Neural progenitor cell (in vitro differentiated cells): ENCODE data around the gene CNGA2. TPM values are rescaled to one million over a fixed set of nuclear protein-coding genes. Genes with fewer than 3 reads are reported as not detected.
"Not testable (repeated sequence)": the region's sequence is repeated elsewhere in the genome, so short reads cannot be mapped to it uniquely, and the experiment has no call there.

Experiments
- DNase-seq: peaks from one replicate; pipeline ENCODE4 v3.0.0-alpha.2; 2016; ENCODE audit warnings: low spot score
- H2AFZ ChIP-seq: fragments of 200-600 bp; sonication (generic); replicated peaks from 2 replicates; pipeline ENCODE4 v1.6.1; 2016; ENCODE audit warnings: antibody characterized with exemption
- H3F3A ChIP-seq: fragments of 200-600 bp; sonication (generic); 2 replicates; pipeline ENCODE4 v1.6.1; 2016; ENCODE audit warnings: antibody characterized with exemption, low read depth
- H3K27ac ChIP-seq: fragments of 200-600 bp; sonication (generic); 2 replicates; pipeline ENCODE4 v1.5.1; 2016; ENCODE audit warnings: mild to moderate bottlenecking
- H3K27me3 ChIP-seq: fragments of 200-600 bp; sonication (generic); 2 replicates; pipeline ENCODE4 v1.6.1; 2016; ENCODE audit warnings: mild to moderate bottlenecking, moderate library complexity
- H3K36me3 ChIP-seq: fragments of 200-600 bp; sonication (generic); 2 replicates; pipeline ENCODE4 v1.5.1; 2016
- H3K4me1 ChIP-seq: fragments of 200-600 bp; sonication (generic); 2 replicates; pipeline ENCODE4 v1.6.1; 2016; ENCODE audit warnings: mixed run types
- H3K4me2 ChIP-seq: fragments of 200-600 bp; sonication (generic); 2 replicates; pipeline ENCODE4 v1.6.1; 2016
- H3K4me3 ChIP-seq: fragments of 200-600 bp; sonication (generic); 2 replicates; pipeline ENCODE4 v1.5.1; 2016
- H3K79me2 ChIP-seq: fragments of 200-600 bp; sonication (generic); 2 replicates; pipeline ENCODE4 v1.6.1; 2016; ENCODE audit warnings: low read depth
- H3K9ac ChIP-seq: fragments of 200-600 bp; sonication (generic); 2 replicates; pipeline ENCODE4 v1.6.1; 2016
- H3K9me3 ChIP-seq: fragments of 200-600 bp; sonication (generic); 2 replicates; pipeline ENCODE4 v1.5.1; 2016; ENCODE audit warnings: low read depth
- H4K20me1 ChIP-seq: fragments of 200-600 bp; sonication (generic); 2 replicates; pipeline ENCODE4 v1.6.1; 2016; ENCODE audit warnings: low read depth
- H3K27ac Mint-ChIP-seq: 3 replicates; pipeline ENCODE4 v1.8.0; 2021; ENCODE audit warnings: mixed read lengths
- H3K27me3 Mint-ChIP-seq: 2 replicates; pipeline ENCODE4 v1.8.0; 2022; ENCODE audit warnings: low read depth, mild to moderate bottlenecking, inconsistent platforms, moderate library complexity, mixed read lengths; ENCODE audit not compliant: insufficient read depth
- H3K36me3 Mint-ChIP-seq: 3 replicates; pipeline ENCODE4 v1.8.0; 2021; ENCODE audit warnings: mixed read lengths
- H3K4me1 Mint-ChIP-seq: 3 replicates; pipeline ENCODE4 v1.8.0; 2021; ENCODE audit warnings: mixed read lengths
- H3K4me3 Mint-ChIP-seq: 3 replicates; pipeline ENCODE4 v1.8.0; 2021; ENCODE audit warnings: mild to moderate bottlenecking, moderate library complexity, mixed read lengths
- H3K9me3 Mint-ChIP-seq: 3 replicates; pipeline ENCODE4 v1.8.0; 2020; ENCODE audit warnings: mixed read lengths
- EZH2 ChIP-seq: fragments of 200-600 bp; sonication (generic); IDR thresholded peaks from 2 replicates; pipeline ENCODE4 v1.6.1; 2017; ENCODE audit warnings: antibody characterized with exemption, mild to moderate bottlenecking, moderate library complexity
- EZH2phosphoT487 ChIP-seq: fragments of 200-600 bp; sonication (generic); IDR thresholded peaks from 2 replicates; pipeline ENCODE4 v1.6.1; 2017; ENCODE audit warnings: antibody characterized with exemption
- total RNA-seq: library from RNA; depleted of rRNA; stranded (reverse); fragments of >200 nt; gene quantifications from 2 replicates; pipeline ENCODE4 v1.2.3, GENCODE V29; 2015; ENCODE audit warnings: low replicate concordance
- TF ChIP-seq, protein P1 (sequence below): fragments of 200-600 bp; sonication (generic); IDR thresholded peaks from 2 replicates; pipeline ENCODE4 v1.5.1; 2017; ENCODE audit warnings: antibody characterized with exemption, mild to moderate bottlenecking

The CNGA2 gene
- total RNA-seq, 1 donor from 2014 or later: not detected

DNA sequence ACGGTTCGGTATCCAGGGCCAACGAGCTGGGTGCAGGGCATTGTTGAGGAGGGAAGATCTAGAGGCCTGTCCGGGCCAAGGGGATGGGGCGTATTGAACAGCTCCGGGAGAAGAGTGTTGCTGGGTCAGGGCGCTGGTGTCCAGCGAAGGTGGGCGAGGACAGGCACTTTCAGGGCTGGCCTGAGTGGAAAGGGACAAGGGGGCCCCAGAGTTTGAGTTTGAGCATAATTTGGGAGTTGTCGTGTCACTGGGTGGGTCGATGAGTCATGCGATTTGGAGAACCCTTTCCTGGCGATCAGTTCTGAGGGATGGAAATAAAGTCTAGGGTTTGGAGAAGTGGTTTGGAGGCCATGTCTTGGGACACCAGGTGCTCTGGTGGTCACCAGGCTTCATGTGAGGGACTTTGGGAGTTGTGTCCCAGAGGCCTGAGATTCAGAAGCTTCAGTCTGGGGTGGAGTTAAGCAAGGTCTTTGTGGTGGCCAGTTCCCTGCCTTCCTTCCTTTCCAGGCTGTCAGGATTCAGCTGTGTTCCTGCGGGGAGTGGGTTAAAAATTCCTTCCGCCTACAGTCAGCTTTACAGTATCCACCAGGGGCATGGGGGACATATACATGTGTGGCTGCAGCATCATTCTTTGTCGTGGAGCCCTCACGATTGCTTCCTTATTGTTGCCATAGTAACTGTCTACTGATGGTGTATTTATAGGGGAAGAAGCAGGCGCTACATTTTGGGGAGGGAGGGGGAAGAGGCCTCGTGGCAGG is 38.8 kb upstream of the CNGA2 start:
- Histone ChIP-seq H3K4me1 (no peaks in the 10 kb centered on the region), H3K27me3 (peaks cover 40% of the 10 kb centered on the region), H3K4me3 (peak overlapping the region; percentile 55), H2AFZ (peak overlapping the region; percentile 50), H4K20me1 (no peaks in the 10 kb centered on the region), H3K27ac (no peak overlapping the region), H3K4me2 (peak overlapping the region; percentile 79), H3K79me2 (no peaks in the 10 kb centered on the region), H3K9ac (no peak overlapping the region), H3F3A (no peaks in the 10 kb centered on the region), H3K36me3 (no peaks in the 10 kb centered on the region), H3K9me3 (no peaks in the 10 kb centered on the region)
- no peaks in the 10 kb centered on the region for H3K36me3 Mint-ChIP-seq
- peaks cover 18% of the 10 kb centered on the region for H3K9me3 Mint-ChIP-seq
- peak overlapping the region; percentile 83 for H3K4me3 Mint-ChIP-seq
- DNase-seq: no peak
- H3K27me3 Mint-ChIP-seq: peaks cover 11% of the 10 kb centered on the region
- no peak for TF ChIP-seq EZH2phosphoT487
- TF ChIP-seq EZH2: no peak
- peaks cover 7% of the 10 kb centered on the region for H3K4me1 Mint-ChIP-seq
- H3K27ac Mint-ChIP-seq: no peak overlapping the region

DNA sequence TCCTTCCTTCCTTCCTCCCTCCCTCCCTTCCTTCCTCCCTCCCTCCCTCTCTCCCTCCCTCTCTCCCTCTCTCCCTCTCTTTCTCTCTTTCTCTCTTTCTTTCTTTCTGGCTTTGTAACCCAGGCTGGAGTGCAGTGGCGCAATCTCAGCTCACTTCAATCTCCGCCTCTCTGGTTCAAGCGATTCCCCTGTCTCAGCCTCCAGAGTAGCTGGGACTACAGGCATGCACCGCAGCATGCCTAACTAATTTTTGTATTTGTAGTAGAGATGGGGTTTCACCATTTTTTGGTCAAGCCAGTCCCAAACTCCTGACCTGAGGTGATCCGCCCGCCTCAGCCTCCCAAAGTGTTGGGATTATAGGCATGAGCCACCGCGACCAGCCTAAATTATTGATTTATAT is 37.5 kb upstream of the CNGA2 start:
- Mint-ChIP-seq H3K9me3 (peaks cover 20% of the 10 kb centered on the region), H3K27me3 (peaks cover 13% of the 10 kb centered on the region)
- not testable (repeated sequence) for H3K27ac Mint-ChIP-seq, H3K36me3 ChIP-seq, H3K4me3 Mint-ChIP-seq, H4K20me1 ChIP-seq, H3K9me3 ChIP-seq, H3K36me3 Mint-ChIP-seq, H3K4me3 ChIP-seq, DNase-seq, H3K27ac ChIP-seq, H2AFZ ChIP-seq, H3K9ac ChIP-seq, H3F3A ChIP-seq, H3K4me1 Mint-ChIP-seq, H3K79me2 ChIP-seq, H3K4me2 ChIP-seq, H3K4me1 ChIP-seq
- peaks cover 40% of the 10 kb centered on the region for H3K27me3 ChIP-seq

DNA sequence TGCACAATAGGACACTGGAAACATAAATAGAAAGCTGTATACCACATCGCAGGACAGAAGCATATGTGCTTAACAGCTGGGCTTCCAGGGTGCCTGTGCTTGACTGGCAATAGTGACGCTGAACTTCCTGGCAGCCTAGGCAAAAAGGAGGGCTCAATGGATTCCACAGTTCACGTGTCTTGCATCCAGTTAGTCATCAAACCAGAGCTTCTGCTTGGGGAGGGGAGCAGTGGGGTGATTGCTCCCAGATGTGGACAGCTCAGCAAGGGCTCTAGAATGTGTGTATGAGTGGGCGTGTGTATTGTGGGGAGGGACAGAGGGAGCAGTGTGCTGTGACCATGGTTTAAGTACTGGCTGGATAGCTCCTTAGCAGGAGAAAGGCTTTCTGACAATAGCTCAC is 37.0 kb upstream of the CNGA2 start:
- Histone ChIP-seq H3K4me3 (no peak overlapping the region), H3K27ac (no peak overlapping the region), H3K9me3 (no peaks in the 10 kb centered on the region), H3K9ac (no peak overlapping the region), H3K36me3 (no peaks in the 10 kb centered on the region), H3K79me2 (no peaks in the 10 kb centered on the region), H3K4me1 (no peaks in the 10 kb centered on the region), H4K20me1 (no peaks in the 10 kb centered on the region), H2AFZ (no peak overlapping the region), H3F3A (no peaks in the 10 kb centered on the region), H3K27me3 (peaks cover 40% of the 10 kb centered on the region), H3K4me2 (no peak overlapping the region)
- Mint-ChIP-seq H3K27me3 (peaks cover 13% of the 10 kb centered on the region), H3K9me3 (peaks cover 21% of the 10 kb centered on the region), H3K4me3 (no peak overlapping the region), H3K36me3 (no peaks in the 10 kb centered on the region), H3K4me1 (peaks cover 7% of the 10 kb centered on the region), H3K27ac (no peak overlapping the region)
- no peak for DNase-seq
- no peak for TF ChIP-seq EZH2phosphoT487
- TF ChIP-seq, protein P1, sequence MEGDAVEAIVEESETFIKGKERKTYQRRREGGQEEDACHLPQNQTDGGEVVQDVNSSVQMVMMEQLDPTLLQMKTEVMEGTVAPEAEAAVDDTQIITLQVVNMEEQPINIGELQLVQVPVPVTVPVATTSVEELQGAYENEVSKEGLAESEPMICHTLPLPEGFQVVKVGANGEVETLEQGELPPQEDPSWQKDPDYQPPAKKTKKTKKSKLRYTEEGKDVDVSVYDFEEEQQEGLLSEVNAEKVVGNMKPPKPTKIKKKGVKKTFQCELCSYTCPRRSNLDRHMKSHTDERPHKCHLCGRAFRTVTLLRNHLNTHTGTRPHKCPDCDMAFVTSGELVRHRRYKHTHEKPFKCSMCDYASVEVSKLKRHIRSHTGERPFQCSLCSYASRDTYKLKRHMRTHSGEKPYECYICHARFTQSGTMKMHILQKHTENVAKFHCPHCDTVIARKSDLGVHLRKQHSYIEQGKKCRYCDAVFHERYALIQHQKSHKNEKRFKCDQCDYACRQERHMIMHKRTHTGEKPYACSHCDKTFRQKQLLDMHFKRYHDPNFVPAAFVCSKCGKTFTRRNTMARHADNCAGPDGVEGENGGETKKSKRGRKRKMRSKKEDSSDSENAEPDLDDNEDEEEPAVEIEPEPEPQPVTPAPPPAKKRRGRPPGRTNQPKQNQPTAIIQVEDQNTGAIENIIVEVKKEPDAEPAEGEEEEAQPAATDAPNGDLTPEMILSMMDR: no peak
- TF ChIP-seq EZH2: no peak

DNA sequence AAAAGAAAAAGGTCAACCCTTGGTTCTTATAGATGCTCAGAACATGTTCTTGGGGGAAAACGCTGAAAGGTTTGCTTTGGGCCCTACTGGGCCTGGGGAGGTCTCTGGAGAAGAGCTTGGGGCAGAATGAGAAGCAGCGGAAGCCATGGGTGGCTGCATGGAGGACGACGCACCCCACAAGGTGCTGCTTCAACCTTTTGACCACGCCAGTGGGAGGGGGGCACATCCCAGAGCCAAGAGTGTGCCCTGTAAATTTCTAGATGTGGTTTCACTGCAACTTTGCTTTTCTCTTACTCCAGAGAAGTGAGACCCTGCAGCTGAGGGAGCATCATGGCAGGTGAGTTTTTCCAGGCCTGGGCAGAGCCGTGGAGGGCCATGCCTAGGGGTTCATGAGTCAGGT is 36.1 kb upstream of the CNGA2 start:
- H3K27me3 Mint-ChIP-seq: peaks cover 13% of the 10 kb centered on the region
- Histone ChIP-seq H3K4me2 (no peak overlapping the region), H3K36me3 (no peaks in the 10 kb centered on the region), H4K20me1 (no peaks in the 10 kb centered on the region), H3K4me3 (no peak overlapping the region), H3K79me2 (no peaks in the 10 kb centered on the region), H3K27me3 (peaks cover 30% of the 10 kb centered on the region), H2AFZ (no peak overlapping the region), H3K27ac (no peak overlapping the region), H3F3A (no peaks in the 10 kb centered on the region), H3K4me1 (no peaks in the 10 kb centered on the region), H3K9me3 (no peaks in the 10 kb centered on the region), H3K9ac (no peak overlapping the region)
- TF ChIP-seq EZH2phosphoT487: no peak
- TF ChIP-seq EZH2: no peak
- TF ChIP-seq, protein P1: no peak
- H3K4me1 Mint-ChIP-seq: peaks cover 7% of the 10 kb centered on the region
- no peak for DNase-seq
- no peak overlapping the region for H3K27ac Mint-ChIP-seq
- H3K36me3 Mint-ChIP-seq: no peaks in the 10 kb centered on the region
- H3K4me3 Mint-ChIP-seq: no peak overlapping the region
- H3K9me3 Mint-ChIP-seq: peaks cover 16% of the 10 kb centered on the region
